HCT116 (cell line): ENCODE data around the gene SPATA17. TPM values are rescaled to one million over a fixed set of nuclear protein-coding genes. Genes with fewer than 3 reads are reported as not detected.

Experiments used
- ATAC-seq: fragments of 200-7000 bp; cut with Tn5 transposase; 2 replicates; pipeline ENCODE4 v1.9.1; 2020; ENCODE audit warnings: mild to moderate bottlenecking, moderate library complexity
- BruUV-seq: library from RNA; stranded (reverse); fragments of 400-500 nt; replicated peaks from 2 replicates; lab custom pipeline; 2021; lab: Mats Ljungman, UMichigan
- CTCF ChIA-PET: fragments of 300-600 bp; sonication (Branson Sonifier 250); formaldehyde crosslinking; loops from one replicate; lab custom pipeline; 2021; ENCODE audit warnings: antibody characterized with exemption; lab: Charles Lee
- POLR2A ChIA-PET: fragments of 300-600, 350-600 bp; sonication (Branson Sonifier 250); formaldehyde crosslinking; loops from one replicate; lab custom pipeline; 2021; ENCODE audit warnings: antibody characterized with exemption; lab: Charles Lee
- RAD21 ChIA-PET, 2 experiments: fragments of 300-600 bp; sonication (Branson Sonifier 250); formaldehyde crosslinking; loops; one replicate each; lab custom pipeline; 2023; ENCODE audit warnings: low total read pairs in 2 of 2; ENCODE audit not compliant: uncharacterized antibody in 2 of 2, unreplicated experiment in 2 of 2, low non-redundant PET in 1 of 2; lab: Charles Lee
- DNase-seq: peaks from one replicate; pipeline ENCODE4 v3.0.0-alpha.2; 2010; ENCODE audit warnings: low read depth, low spot score
- H2AFZ ChIP-seq: fragments of 200-600 bp; shearing (Covaris generic), sonication (generic); 2 replicates; pipeline ENCODE4 v1.6.1; 2017; ENCODE audit warnings: low read depth, mixed run types, mixed read lengths, antibody characterized with exemption, low read length; ENCODE audit not compliant: poor library complexity, severe bottlenecking
- H3K27ac ChIP-seq: 2 replicates; pipeline ENCODE4 v1.5.1; 2012; ENCODE audit warnings: low read depth, low read length
- H3K27me3 ChIP-seq: fragments of 200-600 bp; sonication (generic); 2 replicates; pipeline ENCODE4 v1.6.1; 2016; ENCODE audit warnings: mixed run types, low read length, mixed read lengths; ENCODE audit not compliant: insufficient read depth
- H3K36me3 ChIP-seq, 2 experiments: fragments of 200-500 bp in 1 of 2; fragments of 200-600 bp in 1 of 2; sonication (Bioruptor generic) in 1 of 2; sonication (generic) in 1 of 2; 2 replicates each; pipeline versions ENCODE4 v1.5.1 to v1.6.1; 2014 to 2016; ENCODE audit warnings: low read length in 2 of 2, inconsistent platforms in 1 of 2, mixed read lengths in 1 of 2, mixed run types in 1 of 2; ENCODE audit not compliant: insufficient read depth in 2 of 2, control insufficient read depth in 1 of 2
- H3K4me1 ChIP-seq, 2 experiments: fragments of 200-600 bp in 1 of 2; sonication (generic) in 1 of 2; 2 replicates each; pipeline versions ENCODE4 v1.5.1 to v1.6.1; 2012 to 2017; ENCODE audit warnings: low read length in 2 of 2, inconsistent platforms in 1 of 2, mild to moderate bottlenecking in 1 of 2, mixed read lengths in 1 of 2, mixed run types in 1 of 2, moderate library complexity in 1 of 2; ENCODE audit not compliant: insufficient read depth in 2 of 2, control insufficient read depth in 1 of 2
- H3K4me2 ChIP-seq: fragments of 200-600 bp; sonication (generic); 2 replicates; pipeline ENCODE4 v1.6.1; 2017; ENCODE audit warnings: mixed run types, low read length, mixed read lengths
- H3K4me3 ChIP-seq, 2 experiments: fragments of 200-600 bp in 1 of 2; sonication (generic) in 1 of 2; replicated peaks in 1 of 2; 2 replicates each; pipeline ENCODE4 v1.5.1; 2011 to 2016; ENCODE audit warnings: low read length in 2 of 2, control low read depth in 1 of 2, low read depth in 1 of 2, mild to moderate bottlenecking in 1 of 2, mixed read lengths in 1 of 2, mixed run types in 1 of 2
- H3K79me2 ChIP-seq: fragments of 200-600 bp; sonication (generic); 2 replicates; pipeline ENCODE4 v1.6.1; 2017; ENCODE audit warnings: mild to moderate bottlenecking, mixed run types, low read length, moderate library complexity, mixed read lengths; ENCODE audit not compliant: insufficient read depth
- H3K9ac ChIP-seq: fragments of 200-600 bp; sonication (generic); 2 replicates; pipeline ENCODE4 v1.6.1; 2016; ENCODE audit warnings: low read length, mixed read lengths
- H3K9me2 ChIP-seq: fragments of 200-600 bp; sonication (generic), shearing (Covaris generic); 2 replicates; pipeline ENCODE4 v1.6.1; 2017; ENCODE audit warnings: mixed run types, mild to moderate bottlenecking, moderate library complexity; ENCODE audit not compliant: insufficient read depth
- H3K9me3 ChIP-seq, 2 experiments: fragments of 200-500 bp in 1 of 2; fragments of 200-600 bp in 1 of 2; sonication (Bioruptor generic) in 1 of 2; sonication (generic) in 1 of 2; 2 replicates each; pipeline ENCODE4 v1.6.1; 2014 to 2017; ENCODE audit warnings: low read length in 2 of 2, mixed read lengths in 2 of 2, inconsistent platforms in 1 of 2, low read depth in 1 of 2, mild to moderate bottlenecking in 1 of 2, mixed run types in 1 of 2, moderate library complexity in 1 of 2; ENCODE audit not compliant: control insufficient read depth in 1 of 2, insufficient read depth in 1 of 2
- H4K20me1 ChIP-seq: fragments of 200-600 bp; sonication (generic), shearing (Covaris generic); 2 replicates; pipeline ENCODE4 v1.6.1; 2017; ENCODE audit warnings: mixed run types, mild to moderate bottlenecking, moderate library complexity; ENCODE audit not compliant: insufficient read depth
- CBX3 ChIP-seq: IDR thresholded peaks from 2 replicates; pipeline ENCODE4 v1.6.1; 2012; ENCODE audit warnings: low read depth
- EGR1 ChIP-seq: IDR thresholded peaks from 2 replicates; pipeline ENCODE4 v1.6.1; 2012; ENCODE audit warnings: low read depth
- EZH2 ChIP-seq: fragments of 200-600 bp; sonication (generic); IDR thresholded peaks from 2 replicates; pipeline ENCODE4 v1.6.1; 2017; ENCODE audit warnings: antibody characterized with exemption, mixed run types
- EZH2phosphoT487 ChIP-seq: fragments of 200-600 bp; IDR thresholded peaks from 2 replicates; pipeline ENCODE4 v1.6.1; 2018; ENCODE audit warnings: antibody characterized with exemption, borderline replicate concordance
- FOSL1 ChIP-seq: IDR thresholded peaks from 2 replicates; pipeline ENCODE4 v1.6.1; 2012; ENCODE audit warnings: low read depth
- JUND ChIP-seq: IDR thresholded peaks from 2 replicates; pipeline ENCODE4 v1.6.1; 2012
- MAX ChIP-seq: IDR thresholded peaks from 2 replicates; pipeline ENCODE4 v1.6.1; 2012
- POLR2A ChIP-seq: IDR thresholded peaks from 2 replicates; pipeline ENCODE4 v1.7.0; 2011; ENCODE audit warnings: borderline replicate concordance; ENCODE audit not compliant: insufficient read depth, insufficient read length; ENCODE audit errors: extremely low read depth
- POLR2AphosphoS5 ChIP-seq: IDR thresholded peaks from 2 replicates; pipeline ENCODE4 v1.6.1; 2011; ENCODE audit warnings: mild to moderate bottlenecking, low read depth, low read length, moderate library complexity
- RAD21 ChIP-seq: IDR thresholded peaks from 2 replicates; pipeline ENCODE4 v1.6.1; 2012; ENCODE audit warnings: low read depth, mild to moderate bottlenecking
- SIN3A ChIP-seq: IDR thresholded peaks from 2 replicates; pipeline ENCODE4 v1.6.1; 2012; ENCODE audit warnings: low read depth
- SP1 ChIP-seq: IDR thresholded peaks from 2 replicates; pipeline ENCODE4 v1.6.1; 2012; ENCODE audit warnings: low read depth
- TCF7L2 ChIP-seq: IDR thresholded peaks from 2 replicates; pipeline ENCODE4 v1.7.0; 2011; ENCODE audit warnings: borderline replicate concordance, inconsistent platforms; ENCODE audit not compliant: insufficient read depth, insufficient read length; ENCODE audit errors: extremely low read depth
- ZBTB33 ChIP-seq: IDR thresholded peaks from 2 replicates; pipeline ENCODE4 v1.6.1; 2011; ENCODE audit warnings: mild to moderate bottlenecking, low read length, moderate library complexity; ENCODE audit not compliant: insufficient replicate concordance; ENCODE audit errors: extremely low read depth
- intact Hi-C: fragments of 100-400 bp; cut with micrococcal nuclease; formaldehyde crosslinking; loops from 2 replicates; pipeline ENCODE4 v1.10.0; 2022
- total RNA-seq: library from RNA; stranded (reverse); gene quantifications from one replicate; pipeline ENCODE4 v1.2.1, GENCODE V29; 2021; ENCODE audit not compliant: unreplicated experiment

The SPATA17 gene
- total RNA-seq, 1 experiment from 2014 or later, result 2.5 TPM

- Histone ChIP-seq H4K20me1 (no peaks in the 10 kb centered on the region), H3K4me2 (no peak overlapping the region), H3K9me2 (no peaks in the 10 kb centered on the region), H3K27ac (no peak overlapping the region), H3K27me3 (no peaks in the 10 kb centered on the region), H3K36me3 (no peaks in the 10 kb centered on the region), H3K4me1 (no peaks in the 10 kb centered on the region), H2AFZ (no peak overlapping the region), H3K9me3 (no peaks in the 10 kb centered on the region), H3K4me3 (no peak overlapping the region), H3K9ac (no peak overlapping the region), H3K79me2 (no peaks in the 10 kb centered on the region)
- no TSS peak for BruUV-seq
- intact Hi-C loops, result no loop called here
- DNase-seq (no peak), ATAC-seq (no peak)
- TF ChIP-seq RAD21, result no peak
- no peak for TF ChIP-seq SIN3A
- no peak for TF ChIP-seq TCF7L2
- no peak for TF ChIP-seq CBX3
- TF ChIP-seq FOSL1, result no peak
- no peak for TF ChIP-seq MAX
- no peak for TF ChIP-seq POLR2A
- TF ChIP-seq EGR1, result no peak
- no peak for TF ChIP-seq EZH2
- TF ChIP-seq SP1, result no peak
- TF ChIP-seq JUND, result no peak
- TF ChIP-seq ZBTB33, result no peak
- TF ChIP-seq EZH2phosphoT487, result no peak
- no peak for TF ChIP-seq POLR2AphosphoS5
- ChIA-PET POLR2A (no interaction called here), CTCF (no interaction called here), RAD21 (no interaction called here)
Measured at GRCh38 chr1:217769768-217770167, 138.6 kb downstream of the SPATA17 start.
